GM20431 (cell line): ENCODE data around the gene ZNF629.

Experiments
- in situ Hi-C: fragments of 300-500 bp; cut with MseI, MboI; formaldehyde crosslinking; loops from one replicate; pipeline ENCODE4 v1.15.0; 2020; ENCODE audit warnings: low sequenced_read_pairs; ENCODE audit not compliant: unreplicated experiment

Gene ZNF629

GRCh38 chr16:30786115-30786935 is 680 bp downstream of the ZNF629 start:
- in situ Hi-C loops, result no loop called here

- in situ Hi-C loops, result no loop called here
Measured at GRCh38 chr16:30785126-30786106, 1.6 kb downstream of the ZNF629 start.

- in situ Hi-C loops, result no loop called here
Measured at GRCh38 chr16:30784215-30784614, 2.8 kb downstream of the ZNF629 start.

GRCh38 chr16:30783280-30784109 is 3.5 kb downstream of the ZNF629 start:
- in situ Hi-C loops, result no loop called here

GRCh38 chr16:30782486-30783279 is 4.3 kb downstream of the ZNF629 start:
- in situ Hi-C loops, result no loop called here

- in situ Hi-C loops, result no loop called here
Measured at GRCh38 chr16:30780549-30780948, 6.5 kb downstream of the ZNF629 start.

GRCh38 chr16:30780021-30780420 is 7.0 kb downstream of the ZNF629 start:
- in situ Hi-C loops, result no loop called here

GRCh38 chr16:30779596-30779995 is 7.4 kb downstream of the ZNF629 start:
- in situ Hi-C loops, result no loop called here

GRCh38 chr16:30778549-30779244 is 8.3 kb downstream of the ZNF629 start:
- in situ Hi-C loops, result no loop called here

GRCh38 chr16:30777591-30778297 is 9.3 kb downstream of the ZNF629 start:
- in situ Hi-C loops, result no loop called here

GRCh38 chr16:30775392-30776188 is 11.4 kb downstream of the ZNF629 start:
- in situ Hi-C loops, result no loop called here

GRCh38 chr16:30775131-30775391 is 11.9 kb downstream of the ZNF629 start:
- in situ Hi-C loops, result no loop called here

GRCh38 chr16:30774367-30775130 is 12.5 kb downstream of the ZNF629 start:
- in situ Hi-C loops, result no loop called here

GRCh38 chr16:30773826-30774225 is 13.2 kb downstream of the ZNF629 start:
- in situ Hi-C loops, result no loop called here

GRCh38 chr16:30771726-30772125 is 15.3 kb downstream of the ZNF629 start:
- in situ Hi-C loops, result no loop called here

GRCh38 chr16:30769379-30770089 is 17.5 kb downstream of the ZNF629 start:
- in situ Hi-C loops, result no loop called here
